Right renal pelvis (tissue), 4 donors: Measurements from ENCODE around the gene HNRNPC. TPM values are rescaled to one million over a fixed set of nuclear protein-coding genes. Genes with fewer than 3 reads are reported as not detected.
"Not testable (repeated sequence)": the region's sequence is repeated elsewhere in the genome, so short reads cannot be mapped to it uniquely, and the experiment has no call there.

ENCODE experiments used
- DNase-seq, 4 donors: peaks; one replicate each; pipeline ENCODE4 v3.0.0-alpha.2; 2013; ENCODE audit warnings: low read depth in 4 of 4, low spot score in 3 of 4, missing footprints in 1 of 4
- polyA plus RNA-seq, 4 donors: library from polyadenylated mRNA; unstranded; fragments of 120-200 nt; gene quantifications; one replicate each; pipeline ENCODE4 v1.2.1, GENCODE V29; 2013; ENCODE audit not compliant: insufficient read length in 4 of 4

Gene HNRNPC
- polyA plus RNA-seq, 4 donors, result 905 to 979 (median 962) TPM

DNA sequence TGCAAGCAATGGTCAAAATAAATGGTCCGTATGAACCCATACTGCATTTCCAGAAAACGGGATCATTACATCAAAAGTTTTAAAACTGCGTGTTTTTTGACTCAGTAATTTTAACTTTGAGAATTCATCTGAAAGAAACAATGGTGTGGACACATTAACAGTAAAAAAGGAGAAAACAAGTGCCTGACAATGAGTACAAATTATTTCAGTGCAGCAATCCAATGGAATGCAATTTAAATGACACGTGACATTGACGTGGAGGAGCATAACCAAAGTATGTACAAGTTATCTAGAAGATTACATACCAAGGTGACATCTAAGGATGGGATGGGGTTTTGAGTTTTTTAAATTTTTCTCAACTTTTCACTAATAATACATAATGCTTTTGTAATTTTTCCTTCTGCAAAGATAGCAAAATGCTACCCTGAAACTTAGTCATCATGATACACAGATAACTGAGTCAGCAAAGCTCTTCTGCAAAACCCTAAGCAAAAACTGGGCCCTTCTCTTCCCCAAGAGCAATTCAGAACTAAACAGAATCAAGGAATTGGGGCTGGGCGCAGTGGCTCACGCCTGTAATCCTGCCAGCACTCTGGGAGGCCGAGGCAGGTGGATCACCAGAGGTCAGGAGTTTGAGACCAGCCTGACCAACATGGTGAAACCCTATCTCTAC is 20.4 kb downstream of the HNRNPC start:
- no peak for DNase-seq

DNA sequence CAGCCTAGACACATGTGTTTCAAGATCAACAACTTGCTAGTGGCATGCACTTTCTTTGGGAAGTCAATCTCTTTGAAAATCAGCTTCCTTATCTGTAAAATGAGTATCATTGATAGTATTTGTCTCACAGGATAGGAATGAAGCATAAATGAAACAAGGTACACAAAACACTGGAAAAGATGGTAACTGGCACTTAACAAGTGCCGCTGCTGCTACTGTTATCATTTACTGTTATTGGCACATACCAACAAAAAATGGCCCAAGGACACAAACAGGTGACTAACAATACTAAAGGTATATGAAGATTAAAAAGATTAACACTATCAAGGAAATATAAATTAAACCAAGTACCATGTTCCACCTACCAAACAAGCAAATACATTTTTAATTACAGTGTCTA is 20.9 kb downstream of the HNRNPC start:
- no peak for DNase-seq

DNA sequence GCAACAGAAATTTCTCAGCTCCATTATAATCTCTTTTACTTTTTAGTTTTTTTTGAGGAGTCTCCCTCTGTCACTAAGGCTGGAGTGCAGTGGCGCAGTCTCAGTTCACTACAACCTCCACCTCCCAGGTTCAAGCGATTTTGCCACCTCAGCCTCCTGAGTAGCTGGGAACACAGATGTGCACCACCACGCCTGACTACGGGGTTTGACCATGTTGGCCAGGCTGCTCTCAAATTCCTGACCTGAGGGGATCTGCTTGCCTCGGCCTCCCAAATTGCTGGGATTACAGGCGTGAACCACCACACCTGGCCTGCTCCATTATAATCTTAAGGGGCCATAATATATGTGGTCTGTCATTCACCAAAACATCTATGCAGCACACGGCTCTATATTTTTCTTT is 23.4 kb downstream of the HNRNPC start:
- DNase-seq, result no peak

DNA sequence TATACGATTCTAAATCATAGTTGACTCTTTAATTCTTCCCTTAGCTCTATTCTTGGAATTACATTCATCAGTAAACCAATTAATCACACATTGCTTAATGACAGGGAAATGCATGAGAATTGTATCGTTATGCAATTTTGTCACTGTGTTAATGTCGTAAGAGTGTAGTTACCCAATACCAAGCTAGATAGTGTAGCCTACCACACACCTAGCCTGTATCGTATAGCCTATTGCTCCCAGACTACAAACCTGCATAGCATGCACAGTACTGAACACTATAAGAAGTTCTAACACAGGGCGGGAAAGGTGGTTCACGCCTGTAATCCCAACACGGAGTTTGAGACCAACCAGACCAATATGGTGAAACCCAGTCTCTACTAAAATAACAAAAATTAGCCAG is 24.7 kb downstream of the HNRNPC start:
- no peak for DNase-seq

DNA sequence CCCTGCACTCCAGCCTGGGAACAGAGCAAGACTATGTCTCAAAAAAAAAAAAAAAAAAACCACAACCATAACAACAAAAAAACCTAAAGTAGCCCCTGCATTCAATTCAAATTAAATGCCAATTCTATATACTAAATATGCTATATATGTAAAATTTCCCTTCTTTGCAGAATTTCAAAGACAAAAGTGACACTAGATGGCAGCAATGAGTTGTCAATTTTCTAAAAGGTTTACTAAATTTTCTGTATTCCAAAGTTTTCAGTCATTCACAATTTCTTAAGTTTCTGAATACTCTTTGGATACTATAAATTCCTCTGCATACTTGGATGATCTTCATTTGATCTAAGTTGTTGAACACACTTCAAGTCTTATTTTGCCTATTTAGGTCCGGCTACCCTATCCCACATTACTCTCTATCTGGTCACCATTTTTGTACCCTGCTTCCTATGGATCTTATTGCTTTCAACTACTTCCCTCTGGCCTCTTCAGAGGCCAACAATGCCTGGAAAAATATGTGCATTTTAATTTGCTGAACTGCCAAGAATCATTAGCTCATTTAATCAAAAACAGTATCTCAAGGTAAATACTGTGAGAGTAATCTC is 27.9 kb downstream of the HNRNPC start:
- peak in 2 of 4 donors; percentile 14 to 18 for DNase-seq

DNA sequence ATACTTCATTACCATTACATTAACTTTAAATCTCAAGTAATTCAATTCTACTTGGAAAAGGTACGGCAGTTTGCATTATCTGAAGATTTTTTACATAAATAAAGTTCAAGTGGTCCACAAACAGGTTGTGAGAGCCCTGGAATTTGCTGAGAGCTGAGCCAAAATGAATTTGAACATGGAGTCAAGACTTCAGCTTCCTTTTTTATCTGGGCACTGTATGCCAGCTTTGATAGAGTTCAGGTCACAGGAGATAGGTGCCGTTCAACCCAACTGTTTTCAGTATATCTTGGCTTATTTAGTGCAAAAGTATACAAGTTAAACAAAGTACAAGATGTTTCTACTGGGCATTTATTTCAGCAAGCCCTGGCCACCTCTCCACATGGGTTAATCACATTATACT is 28.8 kb downstream of the HNRNPC start:
- no peak for DNase-seq

DNA sequence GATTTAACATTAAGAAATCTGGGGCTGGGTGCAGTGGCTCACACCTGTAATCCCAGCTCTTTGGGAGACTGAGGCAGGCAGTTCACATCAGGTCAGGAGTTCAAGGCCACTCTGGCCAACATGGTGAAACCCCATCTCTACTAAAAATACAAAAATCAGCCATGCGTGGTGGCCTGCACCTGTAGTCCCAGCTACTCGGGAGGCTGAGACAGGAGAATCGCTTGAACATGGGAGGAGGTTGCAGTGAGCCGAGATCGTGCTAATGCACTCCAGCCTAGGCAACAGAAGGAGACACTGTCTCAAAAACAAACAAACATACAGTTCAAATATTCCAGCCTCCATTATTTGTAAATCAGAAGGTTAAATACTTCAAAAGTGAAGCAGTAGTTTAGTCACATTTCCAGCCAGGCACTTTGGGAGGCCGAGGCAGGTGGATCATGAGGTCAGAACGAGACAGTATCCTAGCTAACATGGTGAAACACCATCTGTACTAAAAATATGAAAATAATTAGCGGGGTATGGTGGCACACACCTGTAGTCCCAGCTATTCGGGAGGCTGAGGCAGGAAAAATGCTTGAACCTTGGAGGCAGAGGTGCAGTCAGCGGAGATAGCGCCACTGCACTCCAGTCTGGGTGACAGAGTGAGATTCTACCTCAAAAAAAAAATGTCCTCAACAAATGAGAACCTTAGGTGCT is 30.3 kb downstream of the HNRNPC start:
- no peak for DNase-seq

DNA sequence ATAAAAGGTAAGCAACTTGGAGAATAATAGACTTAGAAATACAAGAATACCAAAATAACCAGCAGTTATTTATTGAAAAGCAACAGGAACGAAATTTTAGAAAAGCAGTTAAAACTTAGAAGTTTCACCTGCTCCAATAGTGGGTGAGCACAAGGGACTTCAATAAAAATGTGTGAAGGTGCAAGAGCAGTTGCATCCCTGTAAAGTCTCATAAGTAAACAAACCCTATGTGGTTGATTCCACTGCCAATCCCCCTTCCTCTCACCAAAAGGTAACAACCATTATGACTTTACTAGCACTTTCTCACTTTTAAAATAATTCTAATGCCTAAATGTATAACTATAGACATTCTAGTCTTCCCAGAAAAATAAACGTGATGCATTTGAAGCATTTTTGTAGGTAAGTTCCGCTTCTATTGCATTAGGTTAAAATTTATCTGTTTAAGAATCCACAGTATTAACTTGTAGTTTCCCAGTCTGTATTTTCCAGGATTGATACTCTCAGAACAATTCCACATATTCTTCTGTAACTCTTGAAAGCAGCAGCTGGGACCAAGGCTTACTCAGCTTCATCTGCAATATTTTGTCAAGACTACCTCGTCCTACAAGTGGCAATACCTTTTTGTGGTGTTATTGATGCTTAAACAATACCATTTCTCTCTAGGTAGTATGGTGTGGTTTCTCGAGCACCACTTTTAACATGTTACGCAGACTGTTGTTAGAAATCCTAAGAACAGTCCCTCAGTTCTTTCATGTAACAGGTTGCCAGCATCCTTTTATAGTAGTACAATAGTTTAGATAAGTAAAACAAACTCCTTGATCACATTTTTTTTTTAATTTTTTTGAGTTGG is 32.1 kb downstream of the HNRNPC start:
- no peak for DNase-seq

DNA sequence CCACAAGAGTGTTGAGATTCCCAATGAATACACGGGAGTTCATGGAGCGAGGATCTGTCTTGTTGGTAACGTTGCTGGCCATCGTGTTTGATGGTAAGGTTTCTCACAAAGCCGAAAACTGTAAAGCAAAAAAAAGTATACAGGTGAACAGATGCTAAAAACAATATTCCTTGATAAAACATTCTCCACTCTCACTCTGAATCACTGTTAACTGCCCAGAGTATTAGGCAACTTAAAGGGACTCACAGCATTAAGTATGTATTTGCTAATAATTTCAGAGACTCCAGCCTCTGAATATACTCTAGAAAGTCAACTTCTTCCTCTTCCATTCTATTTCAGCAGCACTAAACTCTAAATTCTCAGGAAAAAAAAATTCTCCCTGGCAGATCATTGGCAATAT is 35.1 kb downstream of the HNRNPC start:
- no peak for DNase-seq

DNA sequence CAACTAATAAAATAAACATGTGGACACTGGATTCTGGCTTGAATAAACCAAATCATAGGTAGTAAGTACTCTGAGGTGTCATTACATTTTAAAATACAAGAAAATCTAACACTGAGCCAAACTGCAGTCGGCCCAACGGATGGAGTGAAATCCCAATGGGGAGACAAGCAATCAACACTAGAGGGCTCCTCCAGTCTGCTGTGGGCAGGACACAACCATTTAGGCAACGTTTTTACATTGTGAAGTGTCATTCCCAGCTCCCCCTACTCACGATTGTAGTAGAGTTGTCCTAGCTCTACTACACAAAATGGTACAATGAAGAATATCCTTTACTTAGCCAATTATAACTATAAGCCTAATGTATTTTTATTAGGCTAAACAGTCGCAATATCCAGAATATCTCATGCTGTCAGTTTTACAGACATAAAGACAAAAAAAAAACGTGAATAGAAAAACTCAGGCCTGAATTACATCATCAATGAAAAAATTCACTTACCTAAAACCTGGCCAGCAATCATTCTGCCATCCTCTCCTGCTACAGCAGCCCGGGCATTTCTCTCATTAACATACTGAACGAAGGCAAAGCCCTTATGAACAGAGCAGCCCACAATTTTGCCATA is 35.7 kb downstream of the HNRNPC start:
- DNase-seq, result no peak

DNA sequence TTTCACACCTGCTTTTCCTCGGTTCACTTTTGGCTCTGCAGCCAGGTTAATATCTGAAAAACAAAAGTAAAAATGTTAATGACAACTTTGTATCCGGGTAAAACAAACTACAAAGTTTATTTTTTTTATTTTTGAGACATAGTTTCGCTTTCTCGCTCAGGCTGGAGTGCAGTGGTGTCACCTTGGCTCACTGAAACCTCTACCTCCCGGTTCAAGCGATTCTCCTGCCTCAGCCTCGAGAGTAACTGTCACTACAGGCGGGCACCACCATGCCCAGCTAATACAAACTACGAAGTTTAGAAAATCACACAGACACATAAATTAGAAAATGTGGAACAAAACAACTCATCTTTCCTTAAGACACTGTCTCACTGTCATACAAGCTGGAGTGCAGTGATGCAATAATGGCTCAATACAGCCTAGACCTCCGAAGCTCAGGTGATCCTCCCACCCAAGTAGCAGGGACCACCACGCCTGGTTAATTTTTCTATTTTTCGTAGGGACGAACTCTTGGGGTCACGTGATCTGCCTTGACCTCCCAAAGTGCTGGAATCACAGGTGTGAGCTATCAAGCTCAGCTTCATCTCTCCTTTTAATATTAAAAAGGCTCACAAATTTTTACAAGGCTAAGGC is 38.1 kb downstream of the HNRNPC start:
- DNase-seq, result no peak

DNA sequence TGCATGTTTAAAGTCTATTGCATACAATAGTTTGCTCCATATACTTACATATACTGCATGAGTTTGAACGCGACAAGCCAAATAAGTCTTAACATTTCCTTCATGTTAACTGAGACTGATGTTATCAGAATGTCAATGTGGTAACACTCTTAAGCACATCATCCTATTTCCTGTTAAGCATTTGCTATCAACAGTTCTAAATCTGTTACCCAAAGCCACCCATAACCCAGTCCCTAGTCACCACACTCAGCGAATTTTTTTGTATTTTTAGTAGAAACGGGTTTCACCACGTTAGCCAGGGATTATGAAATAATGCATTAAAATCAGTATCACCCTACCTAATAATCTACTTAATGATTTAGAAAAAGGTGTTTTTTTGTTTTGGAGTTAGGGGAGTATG is 39.4 kb downstream of the HNRNPC start:
- DNase-seq, result no peak

DNA sequence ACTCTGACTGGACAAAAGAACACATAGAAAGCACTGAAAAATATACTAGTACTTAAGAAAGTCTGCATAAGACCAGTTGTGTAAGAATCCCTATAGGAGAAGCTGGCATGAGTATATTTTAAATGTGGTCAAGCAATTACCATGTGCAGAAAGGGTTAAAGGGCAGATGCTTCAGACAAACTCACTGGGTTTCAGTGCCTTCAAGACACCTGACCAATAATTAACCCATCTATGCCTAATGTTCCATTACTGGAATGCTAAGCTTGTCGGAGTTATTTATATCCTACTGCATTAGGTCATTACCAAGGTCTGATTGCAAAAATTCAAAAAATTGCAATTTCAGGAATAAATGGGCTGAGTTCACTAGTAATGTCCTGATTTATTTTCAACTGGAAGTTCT is 41.3 kb downstream of the HNRNPC start:
- peak in 1 of 4 donors; percentile 10 for DNase-seq

DNA sequence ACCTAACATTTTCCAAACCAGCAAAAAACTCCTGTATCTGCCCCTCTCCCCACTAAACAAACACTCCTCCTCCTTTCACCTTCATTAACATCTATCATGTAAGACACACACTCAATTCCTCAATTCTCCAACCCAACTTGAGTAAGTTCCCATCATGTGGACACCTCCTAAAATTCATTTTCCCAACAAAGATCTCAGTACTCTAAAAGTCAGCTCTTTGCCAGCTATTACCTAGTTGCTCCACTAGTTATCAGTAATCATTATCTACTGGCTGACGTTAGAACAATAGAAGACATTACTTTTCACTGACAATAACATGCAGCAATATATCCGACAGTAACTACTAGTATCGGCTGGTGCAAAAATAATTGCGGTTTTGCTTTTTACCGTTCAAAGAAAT is 42.1 kb downstream of the HNRNPC start:
- DNase-seq, result no peak

DNA sequence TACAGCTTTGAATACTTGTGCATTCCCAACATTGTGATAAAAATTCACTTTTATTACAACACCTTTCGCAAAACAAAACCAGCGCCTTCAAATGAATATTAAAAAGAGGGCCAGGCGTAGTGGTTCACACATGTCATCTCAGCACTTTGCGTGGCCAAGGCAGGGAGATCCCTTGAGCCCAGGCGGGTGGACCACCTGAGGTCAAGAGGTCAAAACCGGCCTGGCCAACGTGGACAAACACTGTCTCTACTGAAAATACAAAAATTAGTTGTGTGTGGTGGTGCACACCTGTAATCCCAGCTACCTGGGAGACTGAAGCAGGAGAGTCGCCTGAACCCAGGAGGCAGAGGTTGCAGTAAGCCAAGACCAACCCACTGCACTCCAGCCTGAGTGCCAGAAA is 42.8 kb downstream of the HNRNPC start:
- no peak for DNase-seq

DNA sequence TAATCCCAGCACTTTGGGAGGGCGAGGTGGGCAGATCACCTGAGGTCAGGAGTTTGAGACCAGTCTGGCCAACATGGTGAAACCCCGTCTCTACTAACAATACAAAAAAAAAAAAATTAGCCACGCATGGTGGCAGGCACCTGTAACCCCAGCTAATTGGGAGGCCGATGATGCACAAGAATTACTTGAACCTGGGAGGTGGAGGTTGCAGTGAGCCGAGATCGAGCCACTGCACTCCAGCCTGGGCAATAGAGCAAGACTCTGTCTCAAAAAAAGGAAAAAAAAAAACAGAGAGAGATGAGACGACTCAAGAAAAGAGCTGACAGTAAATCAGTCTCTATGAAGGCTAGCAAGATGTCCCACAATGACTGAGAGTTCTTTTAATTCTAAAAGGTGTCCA is 44.1 kb downstream of the HNRNPC start:
- DNase-seq, result not testable (repeated sequence)

DNA sequence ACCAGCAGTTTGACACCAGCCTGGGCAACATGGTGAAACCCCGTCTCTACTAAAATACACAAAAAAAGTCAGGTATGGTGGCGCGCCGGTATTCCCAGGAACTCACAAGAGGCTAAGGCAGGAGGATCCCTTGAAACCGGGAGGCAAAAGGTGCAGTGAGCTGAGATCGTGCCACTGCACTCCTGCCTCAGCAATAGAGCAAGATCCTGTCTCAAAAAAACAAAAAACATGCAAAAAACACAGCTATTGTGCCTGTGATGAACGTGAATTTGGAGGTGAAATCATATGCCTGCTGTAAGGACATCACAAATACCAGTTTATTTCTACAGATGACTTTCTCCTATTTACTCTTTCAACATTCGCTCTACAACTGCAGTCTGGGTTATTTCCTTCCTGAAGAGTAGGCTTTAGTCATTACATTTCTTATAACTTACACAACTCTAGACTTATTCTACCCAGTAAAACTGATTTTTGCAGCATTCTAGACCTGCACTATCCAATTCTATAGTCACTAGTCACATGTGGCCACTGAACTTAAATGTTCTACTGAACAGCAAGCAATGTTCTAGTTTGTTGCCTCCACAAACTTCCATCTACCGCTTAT is 48.3 kb downstream of the HNRNPC start:
- DNase-seq, result no peak

DNA sequence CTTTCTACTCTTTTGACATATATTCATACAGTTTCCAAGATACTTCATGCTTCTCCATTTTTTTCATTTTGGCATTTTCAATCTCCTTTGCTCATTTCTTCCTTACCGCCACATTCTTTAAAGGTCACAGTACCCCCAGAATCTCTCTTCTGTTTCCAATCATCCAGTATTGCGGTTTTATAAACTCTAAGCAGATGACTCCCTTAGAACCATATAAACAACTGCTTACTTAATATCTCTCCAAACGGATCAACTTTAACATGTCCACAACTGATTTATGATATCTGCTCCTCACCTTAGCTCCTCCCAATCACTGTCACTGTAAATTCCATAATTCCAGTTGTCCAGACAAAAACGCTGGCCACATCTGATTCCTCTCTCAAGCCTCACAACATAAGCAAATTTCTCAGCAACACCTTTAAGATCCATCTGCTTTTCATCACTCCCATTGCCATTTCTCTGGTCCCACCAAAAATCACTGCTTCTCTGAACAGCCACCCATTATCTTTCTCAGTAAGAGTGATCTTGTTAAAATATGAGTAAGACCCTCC is 49.6 kb downstream of the HNRNPC start:
- no peak for DNase-seq

DNA sequence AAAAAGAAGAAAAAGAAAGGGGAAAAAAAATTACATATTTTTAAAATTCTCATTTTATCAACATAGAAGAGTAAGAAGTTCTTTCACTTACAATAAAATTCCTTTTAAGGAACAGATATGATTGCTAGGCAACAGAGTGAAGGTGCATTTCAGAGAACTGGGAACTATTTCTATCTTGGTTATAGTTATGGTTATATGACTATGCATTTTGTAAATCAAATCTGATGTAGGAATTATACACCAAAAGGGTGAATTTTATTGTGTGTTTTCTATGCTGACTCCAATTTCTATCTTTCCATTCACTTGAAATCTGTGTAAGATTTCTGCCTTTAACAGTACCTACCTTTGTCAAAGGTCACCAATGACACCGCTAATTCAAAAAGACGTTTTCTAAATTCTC is 50.1 kb downstream of the HNRNPC start:
- no peak for DNase-seq

DNA sequence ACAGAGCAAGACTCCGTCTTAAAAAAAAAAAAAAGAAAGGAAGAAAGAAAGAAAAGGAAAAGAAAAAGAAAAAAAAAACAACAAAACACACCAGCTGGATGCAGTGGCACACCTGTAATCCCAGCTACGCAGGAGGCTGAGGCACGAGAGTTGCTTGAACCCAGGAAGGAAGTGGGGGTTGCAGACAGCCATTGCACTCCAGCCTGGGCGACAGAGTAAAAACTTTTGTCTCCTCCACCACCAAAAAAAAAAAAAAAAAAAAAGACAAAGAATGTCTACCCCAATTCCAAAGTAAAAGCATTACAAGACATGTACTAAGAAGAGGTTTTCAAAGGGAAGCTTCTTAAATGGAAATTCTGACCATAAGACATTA is 53.4 kb downstream of the HNRNPC start:
- DNase-seq, result no peak
